ENCODE data around the gene LSM14A.

- TF ChIP-seq, protein P1, sequence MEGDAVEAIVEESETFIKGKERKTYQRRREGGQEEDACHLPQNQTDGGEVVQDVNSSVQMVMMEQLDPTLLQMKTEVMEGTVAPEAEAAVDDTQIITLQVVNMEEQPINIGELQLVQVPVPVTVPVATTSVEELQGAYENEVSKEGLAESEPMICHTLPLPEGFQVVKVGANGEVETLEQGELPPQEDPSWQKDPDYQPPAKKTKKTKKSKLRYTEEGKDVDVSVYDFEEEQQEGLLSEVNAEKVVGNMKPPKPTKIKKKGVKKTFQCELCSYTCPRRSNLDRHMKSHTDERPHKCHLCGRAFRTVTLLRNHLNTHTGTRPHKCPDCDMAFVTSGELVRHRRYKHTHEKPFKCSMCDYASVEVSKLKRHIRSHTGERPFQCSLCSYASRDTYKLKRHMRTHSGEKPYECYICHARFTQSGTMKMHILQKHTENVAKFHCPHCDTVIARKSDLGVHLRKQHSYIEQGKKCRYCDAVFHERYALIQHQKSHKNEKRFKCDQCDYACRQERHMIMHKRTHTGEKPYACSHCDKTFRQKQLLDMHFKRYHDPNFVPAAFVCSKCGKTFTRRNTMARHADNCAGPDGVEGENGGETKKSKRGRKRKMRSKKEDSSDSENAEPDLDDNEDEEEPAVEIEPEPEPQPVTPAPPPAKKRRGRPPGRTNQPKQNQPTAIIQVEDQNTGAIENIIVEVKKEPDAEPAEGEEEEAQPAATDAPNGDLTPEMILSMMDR (IDR thresholded peaks at IDR 0.05): no peak
- TF ChIP-seq EP300 (IDR thresholded peaks at IDR 0.05): no peak
- no peak for TF ChIP-seq POLR2A (IDR thresholded peaks at IDR 0.05)
Observed at GRCh38 chr19:34188408-34188807, 16.1 kb downstream of the LSM14A start.
